Fibroblast of the aortic adventitia (primary cell): ENCODE measurements around the gene EIF3C. TPM values are rescaled to one million over a fixed set of nuclear protein-coding genes. Genes with fewer than 3 reads are reported as not detected.
"Not testable (repeated sequence)": the region's sequence is repeated elsewhere in the genome, so short reads cannot be mapped to it uniquely, and the experiment has no call there.

Experiments used
- DNase-seq: peaks from one replicate; pipeline ENCODE4 v3.0.0-alpha.2; 2010; ENCODE audit warnings: low read depth
- H3K4me3 ChIP-seq: 2 replicates; pipeline ENCODE4 v1.5.1; 2011; ENCODE audit warnings: low read depth, mild to moderate bottlenecking, control low read depth, low read length, moderate library complexity
- small RNA-seq: library from RNA; depleted of rRNA; stranded (forward); fragments of <200 nt; gene quantifications from one replicate; pipeline ENCODE3, GENCODE V24; 2012
- total RNA-seq: library from RNA; depleted of rRNA; stranded (reverse); fragments of >200 nt; gene quantifications from 2 replicates; pipeline ENCODE4 v1.2.3, GENCODE V29; 2012; ENCODE audit warnings: low replicate concordance

EIF3C gene
- total RNA-seq, 1 donor = 93.4 TPM

DNA sequence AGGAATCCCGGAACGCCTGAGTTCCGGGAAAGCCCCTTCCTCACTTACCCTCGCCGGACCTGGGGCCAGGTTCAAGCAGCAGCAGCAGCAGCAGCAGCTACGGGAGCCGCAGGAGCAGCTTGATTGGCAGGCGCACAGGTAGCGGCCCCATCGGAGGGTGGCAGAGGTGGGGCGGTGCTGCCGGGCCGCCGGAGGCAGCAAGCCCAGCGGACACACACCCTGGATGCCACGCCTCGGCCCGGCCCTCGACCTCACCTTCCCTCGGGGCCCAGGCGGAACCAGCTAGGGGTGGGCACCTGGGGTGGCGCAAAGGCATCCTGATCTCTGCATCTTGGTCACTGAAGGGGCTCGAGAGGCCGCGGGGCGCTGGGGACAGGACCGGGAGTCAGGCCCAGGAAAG is 29.4 kb downstream of the EIF3C start:
- not testable (repeated sequence) for DNase-seq

GRCh38 chr16:28741295-28741694 is 30.0 kb downstream of the EIF3C start:
- not testable (repeated sequence) for H3K4me3 ChIP-seq, DNase-seq

More for the DNA sequence above, 29.4 kb downstream of the EIF3C start:
- H3K4me3 ChIP-seq = not testable (repeated sequence)

DNA sequence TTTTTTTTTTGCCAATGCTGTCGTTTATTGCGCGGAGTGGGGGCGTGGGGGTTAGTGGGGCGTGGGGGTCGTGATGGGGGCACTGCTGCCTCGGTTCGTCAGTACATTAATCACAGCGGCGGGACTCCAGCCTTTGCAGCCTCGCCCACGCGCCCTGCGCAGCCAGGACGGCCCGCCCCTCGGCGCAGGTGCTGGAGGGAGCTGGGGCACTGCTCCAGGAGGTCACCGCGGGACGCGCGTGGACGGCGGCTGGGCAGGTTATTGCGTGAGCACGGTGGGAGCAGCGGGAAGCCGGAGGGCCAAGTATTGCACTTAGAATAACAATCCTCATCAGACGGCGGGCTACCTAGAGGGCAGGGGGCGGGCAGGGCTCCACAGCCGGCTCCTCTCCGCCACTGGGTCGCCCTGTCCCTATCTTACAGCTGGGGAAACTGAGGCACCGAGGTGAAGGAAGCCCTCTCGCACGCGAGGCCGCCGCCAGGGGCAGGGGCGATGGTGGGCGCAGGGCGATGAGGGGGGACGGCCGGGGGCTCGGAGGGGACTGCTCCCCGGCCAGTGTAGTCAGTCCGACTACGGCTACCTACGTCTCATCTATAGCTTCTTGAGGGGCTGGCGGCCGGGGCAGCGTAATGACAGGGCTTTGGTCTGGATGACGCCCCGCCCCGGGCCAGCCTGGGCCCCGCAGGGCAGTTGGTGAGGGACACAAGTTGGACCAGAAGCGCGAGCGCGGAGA is 35.5 kb downstream of the EIF3C start:
- DNase-seq, H3K4me3 ChIP-seq: not testable (repeated sequence)

DNA sequence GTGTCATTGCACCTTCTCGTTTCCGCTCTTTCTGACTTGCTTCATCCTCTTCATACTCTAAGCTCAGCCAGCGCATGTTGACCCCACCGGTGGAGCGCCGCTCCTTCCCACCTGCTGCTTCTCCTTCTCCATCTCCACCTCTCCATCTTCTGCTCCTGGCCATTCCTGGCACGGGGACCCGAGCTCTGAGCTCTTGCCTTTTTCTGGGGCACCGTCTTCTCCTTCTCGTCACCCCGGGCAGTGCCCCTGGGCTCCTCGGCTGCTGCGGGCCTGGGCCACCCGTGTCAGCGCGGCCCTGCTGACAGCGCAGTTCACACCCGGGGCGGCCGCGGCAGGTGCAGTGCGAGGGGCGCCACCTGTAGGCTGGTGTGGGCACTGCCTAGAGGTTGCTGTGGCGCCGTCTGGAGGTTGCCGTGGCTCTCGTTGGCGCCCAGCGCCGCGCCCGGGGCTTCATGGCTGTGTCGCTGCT is 38.8 kb downstream of the EIF3C start:
- not testable (repeated sequence) for DNase-seq, H3K4me3 ChIP-seq

GRCh38 chr16:28750469-28751067 is 39.3 kb downstream of the EIF3C start:
- H3K4me3 ChIP-seq, DNase-seq: not testable (repeated sequence)

DNA sequence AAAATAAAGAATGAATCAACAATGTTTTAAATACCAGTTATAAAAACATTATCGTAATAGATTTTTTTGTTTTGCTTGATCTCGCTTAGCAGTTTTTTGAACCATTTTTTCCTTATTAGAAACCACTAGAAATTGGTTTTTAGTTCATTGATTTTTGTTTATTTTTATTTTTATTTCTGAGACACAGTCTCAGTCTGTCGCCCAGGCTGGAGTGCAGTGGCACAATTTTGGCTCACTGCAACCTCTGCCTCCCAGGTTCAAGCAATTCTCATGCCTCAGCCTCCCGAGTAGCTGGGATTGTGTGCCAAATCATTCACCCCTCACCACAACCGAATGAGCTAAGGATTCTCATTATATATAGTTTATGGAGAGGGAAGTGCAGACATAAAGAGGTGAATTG is 40.2 kb downstream of the EIF3C start, which contains the start of gene NPIPB9:
Gene NPIPB9, plus strand, starts transcription at position 301 of the 400 bp plus-strand sequence.
- not testable (repeated sequence) for H3K4me3 ChIP-seq, DNase-seq

GRCh38 chr16:28781697-28782096 is 70.4 kb downstream of the EIF3C start:
- not testable (repeated sequence) for H3K4me3 ChIP-seq, DNase-seq

DNA sequence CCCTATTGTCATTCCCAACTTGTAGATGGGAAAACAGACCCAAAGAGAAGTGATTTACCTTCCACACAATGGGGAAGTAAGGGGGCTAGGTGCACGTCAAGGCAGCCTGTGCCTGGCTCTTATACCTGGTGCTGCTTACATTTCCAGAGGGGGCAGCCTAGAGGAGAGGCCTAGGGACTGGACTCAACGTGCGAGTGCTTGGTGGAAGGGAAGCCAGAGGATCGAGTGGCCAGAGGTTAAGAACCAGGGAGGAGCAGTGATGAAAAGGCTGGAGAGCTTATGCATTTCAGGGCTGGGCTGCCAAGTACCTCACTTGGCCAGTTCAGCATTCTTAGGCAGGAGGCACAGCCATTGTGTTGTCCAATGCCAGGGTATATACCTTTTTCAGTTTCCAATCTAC is 71.1 kb downstream of the EIF3C start:
- H3K4me3 ChIP-seq, DNase-seq: not testable (repeated sequence)

Small RNAs within 50 kb of the gene (small RNA-seq; reads per million reads assigned to genes)
- not detected for gene MIR6862-2

Other genes starting within 250 kb of the EIF3C start
- gene NPIPB7, start 239.1 kb upstream of the EIF3C start, total RNA-seq = not detected in 2 replicates
- 13.6 and 18.4 TPM in 2 replicates for gene CLN3, start 219.4 kb upstream of the EIF3C start, total RNA-seq
- not detected in 2 replicates for gene APOBR, start 216.8 kb upstream of the EIF3C start, total RNA-seq
- not detected in 2 replicates for gene IL27, start 204.6 kb upstream of the EIF3C start, total RNA-seq
- gene NUPR1, start 172.5 kb upstream of the EIF3C start, total RNA-seq = 28.8 and 56.1 TPM in 2 replicates
- gene SGF29, start 157.5 kb upstream of the EIF3C start, total RNA-seq = 11.9 and 14.6 TPM in 2 replicates
- 3.3 TPM in 1 of 2 replicates, not detected in the other for gene SULT1A2, start 114.4 kb upstream of the EIF3C start, total RNA-seq
- 0.27 and 24.9 TPM in 2 replicates for gene SULT1A1, start 101.4 kb upstream of the EIF3C start, total RNA-seq
- gene NPIPB8, start 73.4 kb upstream of the EIF3C start, total RNA-seq = 0.09 and 1.3 TPM in 2 replicates
- gene NPIPB9, start 40.3 kb downstream of the EIF3C start, total RNA-seq = 5.0 TPM in 1 of 2 replicates, not detected in the other
- gene ATXN2L, start 111.5 kb downstream of the EIF3C start, total RNA-seq = 45.5 and 69.8 TPM in 2 replicates
- gene TUFM, start 134.9 kb downstream of the EIF3C start, total RNA-seq = 74.6 and 133 TPM in 2 replicates
- 9.0 and 13.1 TPM in 2 replicates for gene SH2B1, start 152.4 kb downstream of the EIF3C start, total RNA-seq
- 0.18 TPM in 1 of 2 replicates, not detected in the other for gene ATP2A1, start 167.0 kb downstream of the EIF3C start, total RNA-seq
- 27.4 and 30.4 TPM in 2 replicates for gene RABEP2, start 213.8 kb downstream of the EIF3C start, total RNA-seq
- gene CD19, start 220.5 kb downstream of the EIF3C start, total RNA-seq = 0.33 TPM in 1 of 2 replicates, not detected in the other
- gene NFATC2IP, start 239.5 kb downstream of the EIF3C start, total RNA-seq = 22.1 and 59.2 TPM in 2 replicates